Measurements from ENCODE around the gene SLC10A4. TPM values are rescaled to one million over a fixed set of nuclear protein-coding genes. Genes with fewer than 3 reads are reported as not detected.

SLC10A4 gene
- total RNA-seq, 2 donors from 2014 or later: 0.55 to 1.8 TPM

GRCh38 chr4:48462363-48462762, 20.8 kb upstream of the SLC10A4 start:
- 75 to 94% methylated on average over 1 to 5 of the region's 5 CpGs for WGBS, 2 experiments (ENCODE audit: insufficient coverage in 1 of 2, insufficient read length in 1 of 2)
- Histone ChIP-seq H3K27me3 (ENCODE audit: control insufficient read depth, insufficient read depth, low read length, poor library complexity, severe bottlenecking) (no peaks in the 10 kb centered on the region), H3K4me1 (ENCODE audit: control insufficient read depth, insufficient read depth, low read length) (peaks cover 11% of the 10 kb centered on the region), H3K36me3 (ENCODE audit: control insufficient read depth, insufficient read depth, low read length) (no peaks in the 10 kb centered on the region), H3K27ac (ENCODE audit: low read depth, low read length) (no peak overlapping the region), H3K9me3 (ENCODE audit: control insufficient read depth, low read length) (peaks cover 20% of the 10 kb centered on the region), H3K9ac (ENCODE audit: extremely low read depth, low read length, poor library complexity, severe bottlenecking) (no peak overlapping the region), H3K4me3 (ENCODE audit: low read length) (no peak overlapping the region)
- no peaks in the 10 kb centered on the region for H3K36me3 Mint-ChIP-seq (ENCODE audit: low read depth)
- peaks cover 23% of the 10 kb centered on the region for H3K4me1 Mint-ChIP-seq
- H3K27me3 Mint-ChIP-seq (ENCODE audit: insufficient read depth): peaks cover 16% of the 10 kb centered on the region
- TF ChIP-seq CTCF (conservative IDR thresholded peaks at IDR 0.05): no peak
- peaks cover 12% of the 10 kb centered on the region for H3K9me3 Mint-ChIP-seq
- DNase-seq: no peak
- no peak overlapping the region for H3K27ac Mint-ChIP-seq
- H3K4me3 Mint-ChIP-seq: no peak overlapping the region

- Histone ChIP-seq H3K4me1 (ENCODE audit: control insufficient read depth, insufficient read depth, low read length) (peaks cover 7% of the 10 kb centered on the region), H3K4me3 (ENCODE audit: low read length) (no peak overlapping the region), H3K9me3 (ENCODE audit: control insufficient read depth, low read length) (peaks cover 14% of the 10 kb centered on the region), H3K9ac (ENCODE audit: extremely low read depth, low read length, poor library complexity, severe bottlenecking) (no peak overlapping the region), H3K36me3 (ENCODE audit: control insufficient read depth, insufficient read depth, low read length) (no peaks in the 10 kb centered on the region), H3K27me3 (ENCODE audit: control insufficient read depth, insufficient read depth, low read length, poor library complexity, severe bottlenecking) (no peaks in the 10 kb centered on the region), H3K27ac (ENCODE audit: low read depth, low read length) (no peak overlapping the region)
- no peak overlapping the region for H3K27ac Mint-ChIP-seq
- peaks cover 9% of the 10 kb centered on the region for H3K4me1 Mint-ChIP-seq
- 95% methylated on average over 2 of the region's 2 CpGs; no CpG with 5 or more reads in 1 of the 2 experiments for WGBS, 2 experiments (ENCODE audit: insufficient coverage in 1 of 2, insufficient read length in 1 of 2)
- DNase-seq: no peak
- TF ChIP-seq CTCF (conservative IDR thresholded peaks at IDR 0.05): no peak
- H3K27me3 Mint-ChIP-seq (ENCODE audit: insufficient read depth): peaks cover 15% of the 10 kb centered on the region
- no peaks in the 10 kb centered on the region for H3K36me3 Mint-ChIP-seq (ENCODE audit: low read depth)
- no peak overlapping the region for H3K4me3 Mint-ChIP-seq
- peaks cover 12% of the 10 kb centered on the region for H3K9me3 Mint-ChIP-seq
These were observed 15.7 kb upstream of the SLC10A4 start for GRCh38 chr4:48467442-48467841.

- DNase-seq: no peak
- H3K4me1 ChIP-seq (ENCODE audit: control insufficient read depth, insufficient read depth, low read length): peaks cover 7% of the 10 kb centered on the region
- Mint-ChIP-seq H3K9me3 (peaks cover 9% of the 10 kb centered on the region), H3K27me3 (ENCODE audit: insufficient read depth) (peaks cover 14% of the 10 kb centered on the region), H3K27ac (no peak overlapping the region), H3K4me3 (no peak overlapping the region), H3K4me1 (peaks cover 10% of the 10 kb centered on the region), H3K36me3 (ENCODE audit: low read depth) (no peaks in the 10 kb centered on the region)
- H3K27me3 ChIP-seq (ENCODE audit: control insufficient read depth, insufficient read depth, low read length, poor library complexity, severe bottlenecking): no peaks in the 10 kb centered on the region
- no peak for TF ChIP-seq CTCF (conservative IDR thresholded peaks at IDR 0.05)
- H3K4me3 ChIP-seq (ENCODE audit: low read length): no peak overlapping the region
- no peak overlapping the region for H3K9ac ChIP-seq (ENCODE audit: extremely low read depth, low read length, poor library complexity, severe bottlenecking)
- H3K27ac ChIP-seq (ENCODE audit: low read depth, low read length): no peak overlapping the region
- WGBS, 2 experiments (ENCODE audit: insufficient coverage in 1 of 2, insufficient read length in 1 of 2): 76 to 84% methylated on average over 4 to 5 of the region's 5 CpGs
- H3K36me3 ChIP-seq (ENCODE audit: control insufficient read depth, insufficient read depth, low read length): no peaks in the 10 kb centered on the region
- H3K9me3 ChIP-seq (ENCODE audit: control insufficient read depth, low read length): peaks cover 9% of the 10 kb centered on the region
These were observed 15.3 kb upstream of the SLC10A4 start for GRCh38 chr4:48467891-48468290.
